Trophoblast cell (in vitro differentiated cells and primary cell): ENCODE results near the gene CILP2.

Source experiments
- DNase-seq, 2 donors: peaks; one replicate each; pipeline ENCODE4 v3.0.0-alpha.2; 2016
- H2AFZ ChIP-seq: 2 replicates; pipeline ENCODE4 v1.6.1; 2013; ENCODE audit warnings: low read length, moderate library complexity, mild to moderate bottlenecking; ENCODE audit not compliant: insufficient read depth, poor library complexity
- H2AK5ac ChIP-seq: 2 replicates; pipeline ENCODE4 v1.6.1; 2013; ENCODE audit warnings: mild to moderate bottlenecking, low read length
- H2BK120ac ChIP-seq: 2 replicates; pipeline ENCODE4 v1.6.1; 2013; ENCODE audit warnings: low read length, mild to moderate bottlenecking, moderate library complexity; ENCODE audit not compliant: insufficient read depth, poor library complexity
- H2BK12ac ChIP-seq: 2 replicates; pipeline ENCODE4 v1.6.1; 2013; ENCODE audit warnings: mild to moderate bottlenecking, low read length, moderate library complexity
- H2BK5ac ChIP-seq: 2 replicates; pipeline ENCODE4 v1.6.1; 2013; ENCODE audit warnings: low read length, low read depth, moderate library complexity, mild to moderate bottlenecking; ENCODE audit not compliant: poor library complexity
- H3K14ac ChIP-seq: 2 replicates; pipeline ENCODE4 v1.6.1; 2013; ENCODE audit warnings: mild to moderate bottlenecking, low read length
- H3K18ac ChIP-seq: 2 replicates; pipeline ENCODE4 v1.6.1; 2013; ENCODE audit warnings: mild to moderate bottlenecking, low read length
- H3K23ac ChIP-seq: 2 replicates; pipeline ENCODE4 v1.6.1; 2013; ENCODE audit warnings: low read length
- H3K27ac ChIP-seq: 2 replicates; pipeline ENCODE4 v1.5.1; 2013; ENCODE audit warnings: low read depth, mild to moderate bottlenecking, inconsistent platforms, low read length, moderate library complexity
- H3K27me3 ChIP-seq: 2 replicates; pipeline ENCODE4 v1.6.1; 2013; ENCODE audit warnings: inconsistent platforms, mild to moderate bottlenecking, low read length, moderate library complexity; ENCODE audit not compliant: insufficient read depth
- H3K36me3 ChIP-seq, 2 experiments: 1 replicate in 1 of 2; 2 replicates in 1 of 2; pipeline ENCODE4 v1.6.1; 2013; ENCODE audit warnings: low read length in 2 of 2, mild to moderate bottlenecking in 2 of 2, moderate library complexity in 1 of 2; ENCODE audit not compliant: insufficient read depth in 2 of 2, control insufficient read depth in 1 of 2
- H3K4ac ChIP-seq: 2 replicates; pipeline ENCODE4 v1.6.1; 2013; ENCODE audit warnings: low read depth, mild to moderate bottlenecking, low read length, moderate library complexity
- H3K4me1 ChIP-seq, 2 experiments: 1 replicate in 1 of 2; 2 replicates in 1 of 2; pipeline ENCODE4 v1.6.1; 2013; ENCODE audit warnings: low read length in 2 of 2, mild to moderate bottlenecking in 2 of 2, moderate library complexity in 1 of 2; ENCODE audit not compliant: insufficient read depth in 2 of 2, control insufficient read depth in 1 of 2
- H3K4me2 ChIP-seq: 2 replicates; pipeline ENCODE4 v1.6.1; 2013; ENCODE audit warnings: inconsistent platforms, mild to moderate bottlenecking, low read length, moderate library complexity
- H3K4me3 ChIP-seq: 2 replicates; pipeline ENCODE4 v1.5.1; 2013; ENCODE audit warnings: mild to moderate bottlenecking, low read depth, low read length, inconsistent platforms
- H3K79me1 ChIP-seq: one replicate; pipeline ENCODE4 v1.6.1; 2013; ENCODE audit warnings: low read length
- H3K79me2 ChIP-seq: 2 replicates; pipeline ENCODE4 v1.6.1; 2013; ENCODE audit warnings: low read length, mild to moderate bottlenecking; ENCODE audit not compliant: control insufficient read depth, insufficient read depth, poor library complexity
- H3K9ac ChIP-seq: 2 replicates; pipeline ENCODE4 v1.6.1; 2013; ENCODE audit warnings: mild to moderate bottlenecking, low read length
- H3K9me3 ChIP-seq: 2 replicates; pipeline ENCODE4 v1.6.1; 2013; ENCODE audit warnings: low read depth, mild to moderate bottlenecking, control low read depth, inconsistent platforms, low read length; ENCODE audit not compliant: insufficient read depth
- H4K12ac ChIP-seq: 2 replicates; pipeline ENCODE4 v1.6.1; 2013; ENCODE audit warnings: low read depth, mild to moderate bottlenecking, low read length, moderate library complexity
- H4K8ac ChIP-seq: 2 replicates; pipeline ENCODE4 v1.6.1; 2013; ENCODE audit warnings: low read depth, mild to moderate bottlenecking, low read length, moderate library complexity
- H4K91ac ChIP-seq: one replicate; pipeline ENCODE4 v1.6.1; 2013; ENCODE audit warnings: low read depth, mild to moderate bottlenecking, low read length, moderate library complexity
- WGBS: extraction: QIAGEN DNeasy Blood & Tissue Kit; methylation state at CpG from one replicate; pipeline ENCODE4 v1.1.7; 2013; ENCODE audit warnings: missing lambda C conversion rate; ENCODE audit not compliant: insufficient read length, insufficient coverage; ENCODE audit errors: extremely low coverage; 5-methylcytosine and 5-hydroxymethylcytosine counted together

The CILP2 gene

DNA sequence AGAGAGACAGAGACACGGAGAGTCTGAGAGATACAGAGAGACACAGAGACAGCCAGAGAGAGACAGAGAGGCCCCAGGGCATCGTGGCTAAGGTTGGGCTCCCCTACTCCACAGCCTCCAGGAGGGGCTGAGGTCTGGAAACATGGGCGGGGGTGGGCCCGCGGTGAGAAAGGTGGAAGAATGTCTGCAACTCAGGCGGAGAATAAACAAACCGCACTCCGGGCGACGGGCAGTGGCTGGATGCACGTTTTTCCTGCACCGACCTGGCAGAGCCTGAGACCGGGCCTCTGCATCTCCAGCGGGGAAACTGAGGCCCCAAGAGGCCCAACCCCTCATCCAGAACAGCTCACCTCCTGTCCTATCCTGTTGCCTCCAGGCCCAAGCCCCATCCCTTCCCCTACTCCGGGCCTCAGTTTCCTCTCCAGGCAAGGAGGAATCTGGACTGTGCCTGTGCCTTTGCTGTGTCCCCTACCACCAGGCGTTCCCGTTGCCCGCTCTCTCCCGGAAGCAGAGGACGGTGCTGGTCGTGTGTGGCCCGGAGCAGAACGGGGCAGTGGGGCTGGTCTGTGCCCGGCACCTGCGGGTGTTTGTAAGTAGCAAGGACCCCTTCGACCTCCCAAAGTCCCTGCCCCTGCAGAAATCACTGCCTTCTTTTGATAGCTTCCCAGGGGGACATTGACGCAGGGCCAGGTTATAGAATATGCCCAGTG lies 3.4 kb upstream of the CILP2 start:
- H3K27me3 ChIP-seq, result peaks cover 5% of the 10 kb centered on the region
- H2BK12ac ChIP-seq, result no peak overlapping the region
- H3K4me1 ChIP-seq, result peaks cover 4 to 12% of the 10 kb centered on the region in 2 experiments
- no CpG with 5 or more reads among the region's 27 CpGs for WGBS
- H4K91ac ChIP-seq, result no peak overlapping the region
- no peak overlapping the region for H3K9ac ChIP-seq
- H3K9me3 ChIP-seq, result peaks cover 6% of the 10 kb centered on the region
- H2AK5ac ChIP-seq, result no peak overlapping the region
- no peak overlapping the region for H2BK120ac ChIP-seq
- H3K36me3 ChIP-seq, result peaks cover 13 to 14% of the 10 kb centered on the region in 2 experiments
- no peak overlapping the region for H4K12ac ChIP-seq
- H3K4me2 ChIP-seq, result no peak overlapping the region
- no peak overlapping the region for H3K4ac ChIP-seq
- H2AFZ ChIP-seq, result no peak overlapping the region
- H3K79me1 ChIP-seq, result no peaks in the 10 kb centered on the region
- H3K14ac ChIP-seq, result no peak overlapping the region
- H3K79me2 ChIP-seq, result no peaks in the 10 kb centered on the region
- DNase-seq, result no peak
- no peak overlapping the region for H4K8ac ChIP-seq
- H3K27ac ChIP-seq, result no peak overlapping the region
- H3K18ac ChIP-seq, result no peak overlapping the region
- no peak overlapping the region for H3K23ac ChIP-seq
- peak overlapping the region; percentile 25 for H3K4me3 ChIP-seq
- H2BK5ac ChIP-seq, result no peak overlapping the region

DNA sequence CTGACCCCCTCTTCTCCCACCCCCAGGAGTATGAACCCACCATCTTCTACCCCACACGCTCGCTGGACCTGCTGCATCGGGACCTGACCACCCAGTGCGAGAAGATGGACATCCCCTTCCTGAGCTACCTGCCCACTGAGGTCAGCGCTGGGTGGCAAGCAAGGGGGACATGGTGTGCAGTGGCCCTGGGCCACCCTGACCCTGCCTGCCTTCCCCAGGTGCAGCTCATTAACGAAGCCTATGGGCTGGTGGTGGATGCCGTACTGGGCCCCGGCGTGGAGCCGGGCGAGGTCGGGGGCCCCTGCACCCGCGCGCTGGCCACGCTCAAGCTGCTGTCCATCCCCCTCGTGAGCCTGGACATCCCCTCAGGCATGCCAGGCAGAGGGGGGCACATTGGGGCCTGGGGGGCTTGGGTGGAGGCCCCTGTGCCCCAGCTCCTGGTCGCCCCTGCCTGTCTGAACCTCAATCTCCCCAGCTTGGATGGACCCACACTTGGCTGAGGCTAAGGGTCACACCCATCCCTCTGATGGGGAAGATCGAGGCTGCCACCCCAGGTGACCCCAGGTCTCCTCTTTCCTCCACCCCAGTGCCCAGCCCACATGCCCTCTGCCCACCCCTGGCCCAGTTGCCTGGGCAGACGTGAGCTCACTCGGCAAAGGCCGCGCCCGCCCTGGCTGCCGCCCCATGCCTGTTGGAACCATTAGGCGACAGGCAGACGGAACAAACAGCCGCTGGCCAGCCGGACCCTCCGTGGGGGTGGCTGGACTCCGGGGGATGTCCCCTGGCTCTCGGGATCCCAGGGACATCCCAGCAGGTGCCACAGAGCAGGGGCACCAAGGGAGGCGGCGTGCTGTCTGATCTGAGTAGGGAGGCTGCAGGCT lies 2.5 kb upstream of the CILP2 start:
- no peak overlapping the region for H3K4ac ChIP-seq
- no peaks in the 10 kb centered on the region for H3K79me1 ChIP-seq
- H3K79me2 ChIP-seq, result no peaks in the 10 kb centered on the region
- no peak for DNase-seq
- H4K8ac ChIP-seq, result no peak overlapping the region
- peaks cover 9 to 11% of the 10 kb centered on the region in 2 experiments for H3K36me3 ChIP-seq
- no peak overlapping the region for H3K9ac ChIP-seq
- no CpG with 5 or more reads among the region's 34 CpGs for WGBS
- H3K9me3 ChIP-seq, result peaks cover 12% of the 10 kb centered on the region
- H2AFZ ChIP-seq, result no peak overlapping the region
- H2BK12ac ChIP-seq, result no peak overlapping the region
- no peak overlapping the region for H2BK120ac ChIP-seq
- no peak overlapping the region for H3K14ac ChIP-seq
- no peak overlapping the region for H3K4me2 ChIP-seq
- no peak overlapping the region for H4K91ac ChIP-seq
- peaks cover 4 to 12% of the 10 kb centered on the region in 2 experiments for H3K4me1 ChIP-seq
- no peak overlapping the region for H4K12ac ChIP-seq
- H3K18ac ChIP-seq, result no peak overlapping the region
- H3K4me3 ChIP-seq, result no peak overlapping the region
- H2BK5ac ChIP-seq, result no peak overlapping the region
- H3K23ac ChIP-seq, result no peak overlapping the region
- peaks cover 5% of the 10 kb centered on the region for H3K27me3 ChIP-seq
- H3K27ac ChIP-seq, result no peak overlapping the region
- H2AK5ac ChIP-seq, result no peak overlapping the region

DNA sequence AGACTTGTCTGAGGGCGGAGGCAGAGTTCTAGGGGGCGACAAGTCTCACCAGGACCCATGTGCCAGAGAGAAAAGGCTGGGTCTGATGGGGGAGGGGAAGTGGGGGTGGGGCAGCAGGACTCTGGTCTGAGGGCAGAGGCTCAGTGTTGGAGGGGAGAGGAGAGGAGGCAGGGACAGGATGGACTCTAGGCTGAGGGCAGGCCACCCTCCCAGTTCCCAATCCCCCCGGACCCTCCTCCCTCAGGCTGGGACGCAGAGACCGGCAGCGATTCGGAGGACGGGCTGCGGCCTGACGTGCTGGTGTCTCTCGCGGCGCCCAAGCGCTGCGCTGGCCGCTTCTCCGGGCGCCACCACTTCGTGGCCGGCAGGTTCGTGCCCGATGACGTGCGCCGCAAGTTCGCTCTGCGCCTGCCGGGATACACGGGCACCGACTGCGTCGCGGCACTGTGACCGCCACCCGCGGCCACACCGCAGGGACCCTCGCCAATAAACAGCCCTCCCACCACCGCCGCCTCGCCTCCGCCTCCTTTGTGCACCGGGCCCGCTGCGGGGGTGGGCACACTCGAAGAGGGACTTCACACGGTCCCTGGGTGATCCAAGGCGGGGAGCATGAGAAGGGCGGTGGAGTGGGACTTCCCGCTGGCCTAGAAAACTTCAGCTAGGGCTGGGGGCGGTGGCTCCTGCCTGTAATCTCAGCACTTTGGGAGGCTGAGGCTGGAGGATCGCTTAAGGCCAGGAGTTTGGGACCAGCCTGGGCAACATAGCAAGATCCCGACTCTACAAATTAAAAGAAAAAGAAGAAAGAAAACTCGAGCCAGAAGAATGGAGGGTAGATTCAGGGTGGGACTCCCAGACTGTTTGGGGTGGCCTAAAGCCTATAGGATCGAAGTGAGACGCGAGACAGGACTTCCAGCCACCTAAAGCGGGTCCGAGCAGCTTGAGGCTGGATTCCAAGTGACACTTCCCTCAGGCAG lies 703 bp upstream of the CILP2 start:
- Histone ChIP-seq H3K27ac (no peak overlapping the region), H3K9ac (no peak overlapping the region), H3K4ac (no peak overlapping the region), H3K36me3 (peaks cover 4 to 8% of the 10 kb centered on the region in 2 experiments), H3K23ac (no peak overlapping the region), H2AFZ (no peak overlapping the region), H3K79me1 (no peaks in the 10 kb centered on the region), H3K9me3 (peaks cover 15% of the 10 kb centered on the region), H3K18ac (no peak overlapping the region), H3K4me2 (peak overlapping the region; percentile 62), H2BK5ac (no peak overlapping the region), H3K14ac (no peak overlapping the region), H2AK5ac (no peak overlapping the region), H3K4me3 (peak overlapping the region; percentile 43), H3K4me1 (peaks cover 4 to 12% of the 10 kb centered on the region in 2 experiments), H4K8ac (no peak overlapping the region), H2BK120ac (no peak overlapping the region), H4K91ac (no peak overlapping the region), H2BK12ac (no peak overlapping the region), H4K12ac (no peak overlapping the region), H3K27me3 (peaks cover 5% of the 10 kb centered on the region), H3K79me2 (no peaks in the 10 kb centered on the region)
- peak; percentile 59 for DNase-seq
- WGBS, result no CpG with 5 or more reads among the region's 59 CpGs

DNA sequence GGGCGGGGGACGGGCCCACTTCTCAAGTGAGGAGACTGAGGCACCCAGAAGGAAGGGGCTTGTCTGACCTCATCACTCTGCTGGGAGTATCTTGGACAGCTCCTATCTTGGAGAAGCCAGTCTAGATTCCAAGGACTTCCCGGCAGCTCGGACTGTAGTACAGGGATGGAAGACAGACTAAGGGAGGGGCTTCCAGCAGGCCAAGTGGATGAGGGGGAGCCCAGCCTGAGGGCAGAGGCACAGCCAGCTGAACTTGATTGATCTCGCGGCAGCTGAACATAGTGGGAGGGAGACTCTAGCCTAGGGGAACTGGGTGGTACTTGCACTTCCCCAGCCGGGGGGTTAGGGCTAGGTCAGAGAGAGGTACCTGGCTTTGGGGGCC lies 711 bp downstream of the CILP2 start:
- Histone ChIP-seq H3K79me1 (no peaks in the 10 kb centered on the region), H3K4me1 (peaks cover 4 to 10% of the 10 kb centered on the region in 2 experiments), H3K9me3 (peaks cover 15% of the 10 kb centered on the region), H3K23ac (no peak overlapping the region), H3K9ac (no peak overlapping the region), H4K91ac (no peak overlapping the region), H3K14ac (no peak overlapping the region), H3K4ac (no peak overlapping the region), H2BK12ac (no peak overlapping the region), H2BK120ac (no peak overlapping the region), H2AFZ (no peak overlapping the region), H3K79me2 (no peaks in the 10 kb centered on the region), H2AK5ac (no peak overlapping the region), H3K27me3 (peaks cover 5% of the 10 kb centered on the region), H3K18ac (no peak overlapping the region), H3K27ac (no peak overlapping the region), H4K12ac (no peak overlapping the region), H2BK5ac (no peak overlapping the region), H3K4me2 (peak overlapping the region; percentile 62), H3K4me3 (no peak overlapping the region), H4K8ac (no peak overlapping the region), H3K36me3 (peaks cover 4 to 10% of the 10 kb centered on the region in 2 experiments)
- WGBS, result no CpG with 5 or more reads among the region's 7 CpGs
- no peak for DNase-seq
